Stimulated activated CD8-positive, alpha-beta memory T cell treated with anti-CD3 and anti-CD28 coated beads, Interleukin-7, amount 100 ng/mL, for 1 hour (primary cell): Measurements from ENCODE around the gene URGCP.
A peak's percentile ranks its signal among the peaks of the same experiment; 100 is the strongest.

Experiments used
- DNase-seq, 2 donors: peaks; one replicate each; pipeline ENCODE4 v3.0.0-alpha.2; 2020; ENCODE audit warnings: low read depth in 2 of 2

Gene URGCP

DNA sequence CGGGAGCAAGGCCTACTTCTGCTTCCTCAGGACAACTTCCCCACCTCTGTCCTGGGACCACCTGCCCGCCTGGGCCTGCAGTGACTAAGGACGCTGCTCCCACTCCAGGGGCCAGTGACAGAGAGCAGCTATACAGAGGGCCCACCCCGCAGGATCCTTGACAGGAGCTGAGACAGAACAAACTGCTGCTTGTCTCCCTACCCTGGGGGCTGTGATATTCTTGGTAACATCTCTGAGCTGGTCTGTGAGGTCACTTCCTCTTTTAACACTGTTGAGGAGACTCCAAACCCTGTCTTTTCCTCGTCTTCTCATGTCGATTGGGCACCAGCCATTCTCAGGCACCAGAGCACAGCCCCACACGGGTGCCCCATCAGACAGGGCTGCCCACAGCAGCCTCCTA, 30.2 kb downstream of the URGCP start:
- DNase-seq: no peak

DNA sequence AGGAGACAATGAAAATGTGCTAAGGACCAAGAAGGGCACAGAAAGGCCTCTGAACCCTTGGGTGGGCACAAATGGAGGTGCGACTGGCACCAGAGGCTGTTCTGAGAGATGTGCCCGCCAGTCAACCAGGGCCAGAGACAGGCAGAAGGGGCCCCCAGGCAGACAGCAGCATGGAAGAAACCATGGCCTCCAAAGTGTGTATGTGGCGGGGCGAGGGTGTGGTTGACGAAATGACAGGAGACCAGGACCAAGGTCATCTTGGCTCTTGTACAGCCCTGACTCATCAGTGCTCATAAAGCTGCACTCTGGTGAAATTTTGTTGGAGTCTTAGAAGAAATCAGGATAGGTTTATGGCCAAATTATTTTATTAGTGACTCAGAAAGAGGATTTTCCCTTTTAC, 33.1 kb downstream of the URGCP start:
- no peak for DNase-seq

- no peak for DNase-seq
Observed at GRCh38 chr7:43872406-43873110, 33.8 kb downstream of the URGCP start.

DNA sequence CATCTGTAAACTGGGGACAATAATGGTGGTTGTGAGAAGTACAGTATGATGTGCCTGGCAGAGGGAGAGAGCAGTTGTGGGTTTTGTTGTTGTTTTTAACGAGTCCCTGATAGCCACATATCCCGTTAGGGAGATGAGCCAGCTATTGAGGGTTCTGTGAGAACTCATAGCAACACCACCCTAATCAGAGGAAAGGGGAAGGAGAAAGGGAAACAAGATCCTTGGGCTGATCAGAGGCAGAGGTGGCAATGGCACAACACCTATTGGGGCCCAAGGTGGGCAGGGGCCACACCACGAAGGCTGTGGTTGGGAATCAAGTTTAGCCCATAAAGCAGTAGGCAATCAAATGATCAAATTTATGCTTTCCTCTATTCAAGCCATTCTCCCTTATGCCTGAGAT, 35.3 kb downstream of the URGCP start:
- DNase-seq: no peak

DNA sequence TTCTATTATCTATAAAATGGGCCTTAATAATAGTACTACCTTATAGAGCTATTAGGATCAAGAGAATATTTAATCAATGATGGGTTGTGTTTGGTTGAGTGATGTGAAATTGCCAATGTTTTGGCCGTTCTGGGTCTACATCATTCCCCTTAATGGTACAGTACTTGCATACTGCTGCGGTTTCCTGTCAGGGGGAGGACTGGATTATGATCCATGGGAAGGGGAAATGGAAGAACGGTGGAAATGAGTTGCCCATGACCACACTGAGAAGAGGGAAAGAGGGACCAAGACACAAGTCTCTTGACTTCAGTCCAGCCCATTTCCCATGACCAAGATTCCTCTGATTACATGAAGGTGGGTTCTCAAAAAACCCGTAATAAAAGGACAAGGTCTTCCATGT, 36.1 kb downstream of the URGCP start:
- DNase-seq: no peak

- no peak for DNase-seq
Observed at GRCh38 chr7:43869867-43870240, 36.5 kb downstream of the URGCP start.

- peak; percentile 87 to 92 for DNase-seq
Observed at GRCh38 chr7:43869006-43869866, 37.2 kb downstream of the URGCP start, which contains the start of gene MRPS24. Gene MRPS24, minus strand, starts transcription at chr7:43869517. Its CDS starts 22 bp downstream, at chr7:43869495.

DNA sequence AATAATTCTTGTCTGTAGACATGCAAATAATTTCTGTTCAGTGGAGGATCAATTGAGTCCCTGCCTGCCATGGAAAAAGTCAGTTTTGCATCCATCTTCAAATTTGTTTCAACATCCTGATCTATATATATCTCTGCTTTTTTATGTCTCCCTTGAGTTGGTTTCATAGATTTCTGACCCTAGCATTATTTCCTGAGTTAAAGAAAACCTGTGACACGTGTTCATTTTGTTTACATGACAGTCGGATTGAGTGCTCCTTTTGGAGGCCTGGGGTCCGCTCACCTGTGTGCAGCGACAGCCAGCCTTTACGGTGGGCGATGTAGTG, 37.8 kb downstream of the URGCP start:
- DNase-seq: no peak

GRCh38 chr7:43868181-43868580, 38.2 kb downstream of the URGCP start:
- DNase-seq: no peak

DNA sequence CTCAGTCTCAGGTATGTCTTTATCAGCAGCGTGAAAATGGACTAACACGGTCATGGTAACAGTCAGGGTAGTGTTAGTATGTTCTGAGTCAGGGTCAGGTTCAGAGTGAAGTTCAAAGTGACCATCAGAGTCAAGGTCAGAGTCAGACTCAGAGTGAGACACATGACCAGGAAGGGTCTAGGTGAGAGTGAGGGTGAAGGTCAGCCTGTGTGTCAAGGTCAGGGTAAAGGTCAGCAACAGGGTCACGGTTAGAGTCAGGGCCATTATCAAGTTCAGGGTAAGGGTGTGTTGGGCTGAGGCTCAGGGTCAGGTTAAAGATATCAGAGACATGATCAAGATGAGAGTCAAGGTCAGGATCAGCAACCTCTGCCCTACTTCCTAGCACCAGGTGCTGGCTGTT, 41.1 kb downstream of the URGCP start:
- DNase-seq: no peak

DNA sequence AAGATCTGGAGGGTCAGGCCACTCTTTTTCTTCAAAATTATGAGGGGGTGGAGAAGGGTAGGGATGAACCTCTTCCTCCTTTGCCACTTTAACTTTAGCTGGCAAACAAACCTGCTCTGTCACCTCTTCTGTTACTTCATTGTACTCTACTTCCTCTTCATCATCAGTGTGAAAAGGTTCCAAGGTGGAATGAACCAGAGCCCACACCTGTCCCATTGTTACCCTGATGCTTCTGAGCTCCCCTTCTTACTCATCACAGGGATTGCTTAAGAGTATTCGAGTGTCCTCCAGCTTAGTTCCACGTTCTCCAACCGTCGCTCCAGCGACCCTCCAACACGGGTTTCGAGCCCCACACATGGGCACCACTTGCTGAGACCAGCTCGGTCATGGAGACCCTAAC, 42.3 kb downstream of the URGCP start:
- DNase-seq: no peak

- no peak for DNase-seq
Observed at GRCh38 chr7:43856996-43857395, 49.4 kb downstream of the URGCP start.

DNA sequence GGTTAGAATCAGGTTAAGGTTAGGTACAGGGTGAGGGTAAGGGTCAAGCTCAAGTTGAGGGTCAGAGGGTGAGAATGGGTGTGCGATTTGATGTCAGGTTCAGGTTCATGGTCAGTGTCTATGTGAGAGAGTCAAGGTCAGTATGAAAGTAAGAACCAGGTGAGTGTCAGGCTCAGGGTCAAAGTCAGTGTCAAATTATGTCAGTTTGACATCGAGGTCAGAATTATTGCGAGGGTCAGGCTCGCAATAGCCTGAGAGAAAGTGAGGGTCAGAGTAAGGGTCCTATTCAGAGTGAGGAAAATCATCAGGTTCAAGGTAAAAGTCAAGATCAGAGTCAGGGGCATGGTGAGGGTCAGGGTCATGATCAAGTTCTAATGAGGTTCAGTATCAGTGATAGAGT, 50.1 kb downstream of the URGCP start:
- no peak for DNase-seq

GRCh38 chr7:43855176-43855575, 51.2 kb downstream of the URGCP start:
- DNase-seq: no peak

DNA sequence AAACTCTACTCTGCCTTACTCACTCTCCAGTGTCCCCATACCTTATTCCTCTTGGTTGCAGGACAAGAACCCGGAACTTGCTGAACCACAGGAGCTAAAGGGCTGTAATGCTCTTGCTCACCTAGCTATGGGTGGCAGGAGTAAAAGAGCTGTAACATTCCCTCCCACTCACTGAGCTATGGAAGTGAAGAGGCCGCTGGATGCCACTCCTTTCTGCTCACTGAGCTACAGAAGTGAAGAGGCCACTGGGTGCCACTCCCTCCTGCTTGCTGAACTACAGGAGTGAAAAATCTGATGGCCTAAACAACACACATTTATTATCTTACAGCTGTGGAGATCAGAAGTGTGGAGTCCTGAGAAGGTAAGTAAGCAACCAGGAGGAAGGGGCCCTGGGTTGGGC, 54.6 kb downstream of the URGCP start:
- no peak for DNase-seq

DNA sequence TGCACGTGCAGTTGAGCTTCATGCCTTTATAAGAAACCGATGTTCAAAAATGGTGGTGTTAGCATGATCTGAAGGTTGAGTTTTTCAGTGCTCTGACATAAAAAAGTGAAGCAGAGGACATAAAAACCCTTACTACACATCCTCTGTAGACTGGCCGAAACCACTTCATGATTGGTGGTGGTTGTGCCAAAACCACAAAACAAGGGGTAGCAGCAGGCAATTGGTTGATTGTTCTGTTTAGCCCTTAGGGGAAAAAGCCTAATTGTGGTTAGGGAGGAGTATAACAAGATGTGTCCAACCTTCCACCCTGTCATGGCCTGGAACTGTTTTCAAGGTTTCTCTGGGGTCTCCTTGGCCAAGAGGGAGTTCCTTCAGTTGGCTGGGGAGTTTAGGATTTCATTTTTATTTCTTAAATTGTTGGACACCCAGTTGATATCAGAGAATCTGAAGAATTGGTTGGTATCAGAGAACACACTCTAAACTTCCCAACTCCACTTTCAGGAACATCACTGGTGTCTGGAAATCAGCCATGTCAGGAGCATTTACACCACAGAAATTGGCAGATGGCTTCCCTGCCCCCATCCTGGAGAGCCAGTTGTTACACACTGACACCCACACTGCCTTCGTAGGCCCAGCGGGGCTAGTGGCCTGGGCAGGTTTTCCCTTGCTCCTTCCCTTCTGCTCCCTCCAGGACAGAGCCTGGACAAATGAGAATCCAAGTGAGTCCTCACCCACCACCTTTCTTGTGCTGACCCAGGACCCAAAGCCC, 55.9 kb downstream of the URGCP start:
- DNase-seq: no peak

DNA sequence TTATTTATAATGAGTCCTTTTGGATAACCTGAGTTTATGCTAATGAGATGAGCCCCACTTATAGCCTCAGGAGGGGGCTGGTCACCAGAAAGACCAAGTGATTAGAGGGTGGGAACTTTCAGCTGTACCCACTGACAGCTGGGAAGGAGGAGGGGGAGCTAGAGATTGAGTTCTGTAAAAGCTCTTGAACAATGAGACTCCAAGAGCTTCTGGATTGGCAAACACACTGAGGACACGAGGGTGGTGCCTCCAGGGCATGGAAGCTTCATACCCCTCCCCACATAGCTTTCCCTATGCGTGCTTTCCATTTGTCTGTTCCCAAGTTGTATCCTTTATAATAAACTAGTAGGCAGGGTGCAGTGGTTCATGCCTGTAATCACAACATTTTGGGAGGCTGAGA, 57.3 kb downstream of the URGCP start:
- no peak for DNase-seq

- DNase-seq: no peak
Observed at GRCh38 chr7:43847496-43847895, 58.9 kb downstream of the URGCP start.

GRCh38 chr7:43844662-43845061, 61.7 kb downstream of the URGCP start:
- DNase-seq: no peak

DNA sequence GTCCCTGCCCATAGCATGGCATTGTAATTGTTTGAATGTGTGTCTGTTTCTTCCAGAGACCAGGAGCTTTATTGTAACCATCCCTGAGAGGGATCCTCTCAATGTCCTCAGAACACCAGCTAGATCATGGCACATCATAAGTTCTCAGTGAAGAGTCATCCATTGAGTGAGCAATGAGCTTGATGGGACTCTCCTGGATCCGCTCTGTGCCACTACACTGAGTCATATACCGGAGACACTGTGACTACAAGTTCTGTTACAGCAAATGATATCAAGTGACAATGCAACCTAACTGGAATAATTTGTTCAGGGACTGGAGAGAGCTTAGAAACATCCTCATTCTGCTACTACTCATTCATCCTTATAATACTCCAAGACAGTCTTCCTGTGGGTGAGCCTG, 62.1 kb downstream of the URGCP start:
- no peak for DNase-seq

DNA sequence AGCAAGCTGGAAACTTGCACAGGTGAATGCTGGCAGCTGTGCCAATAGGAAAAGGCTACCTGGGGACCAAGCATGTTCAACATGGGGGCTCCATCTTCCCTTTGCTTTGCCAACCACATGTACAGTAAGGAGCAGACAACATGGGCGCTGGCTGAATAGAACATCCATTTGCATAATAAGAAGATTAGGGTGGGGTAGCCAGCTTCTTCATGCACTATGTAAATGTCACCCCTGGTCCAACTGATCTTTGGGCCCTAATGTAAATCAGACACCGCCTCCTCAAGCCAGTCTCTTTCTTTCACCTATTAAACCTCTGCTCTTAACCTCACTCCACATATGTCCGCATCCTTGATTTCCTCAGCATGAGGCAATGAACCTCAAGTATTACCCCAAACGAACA, 63.1 kb downstream of the URGCP start:
- DNase-seq: no peak

DNA sequence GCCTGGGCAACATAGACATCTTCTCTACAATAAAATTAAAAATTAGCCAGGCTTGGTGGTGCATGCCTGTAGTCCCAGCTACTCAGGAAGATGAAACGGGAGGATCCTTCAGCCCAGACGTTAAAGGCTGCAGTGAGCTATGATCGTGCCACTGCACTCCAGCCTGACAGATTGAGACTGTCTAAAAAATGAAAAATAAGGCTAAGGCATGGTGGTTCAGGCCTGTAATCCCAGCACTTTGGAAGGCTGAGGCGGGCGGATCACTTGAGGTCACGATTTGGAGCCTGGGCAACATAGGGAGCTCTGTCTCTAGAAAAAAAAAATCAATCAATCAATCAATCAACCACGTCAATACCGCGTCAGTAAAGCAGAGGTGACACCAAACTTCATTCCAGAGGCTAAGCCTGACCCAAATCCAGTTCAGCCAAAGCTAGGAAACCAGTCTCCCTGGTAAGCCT, 68.2 kb downstream of the URGCP start:
- no peak for DNase-seq
